SK-N-SH (cell line): ENCODE data around the gene FUT7. TPM values are rescaled to one million over a fixed set of nuclear protein-coding genes. Genes with fewer than 3 reads are reported as not detected.

Experiments
- CTCF ChIA-PET: fragments of 300-600, 350-600 bp; formaldehyde crosslinking; extraction: SDS; loops from one replicate; lab custom pipeline; 2021; lab: Yijun Ruan, JAX
- POLR2A ChIA-PET: fragments of 350-600 bp; sonication (Branson Sonifier 250); formaldehyde crosslinking; extraction: SDS; loops from one replicate; lab custom pipeline; 2020; ENCODE audit warnings: antibody characterized with exemption, inconsistent platforms; lab: Yijun Ruan, JAX
- DNase-seq: peaks from one replicate; pipeline ENCODE4 v3.0.0; 2012
- H2AFZ ChIP-seq: fragments of 200-600 bp; sonication (generic); 2 replicates; pipeline ENCODE4 v1.8.1; 2016; ENCODE audit warnings: antibody characterized with exemption, mild to moderate bottlenecking, low read depth
- H3F3A ChIP-seq: fragments of 200-600 bp; sonication (generic); replicated peaks from 2 replicates; pipeline ENCODE3; 2016; ENCODE audit warnings: antibody characterized with exemption, mild to moderate bottlenecking; ENCODE audit not compliant: insufficient read depth
- H3K27ac ChIP-seq, 2 experiments: fragments of 200-500 bp in 1 of 2; fragments of 200-600 bp in 1 of 2; sonication (Bioruptor generic) in 1 of 2; sonication (generic), shearing (Covaris generic) in 1 of 2; 2 replicates each; pipeline versions ENCODE4 v1.5.1 to v1.6.1; 2014 to 2016; ENCODE audit warnings: low read depth in 2 of 2, inconsistent platforms in 1 of 2, low read length in 1 of 2, mild to moderate bottlenecking in 1 of 2, mixed read lengths in 1 of 2
- H3K27me3 ChIP-seq: fragments of 200-600 bp; sonication (generic), shearing (Covaris generic); 2 replicates; pipeline ENCODE4 v1.6.1; 2016; ENCODE audit warnings: mixed run types; ENCODE audit not compliant: insufficient read depth
- H3K36me3 ChIP-seq, 2 experiments: fragments of 200-500 bp in 1 of 2; fragments of 200-600 bp in 1 of 2; sonication (Bioruptor generic) in 1 of 2; sonication (generic) in 1 of 2; replicated peaks in 1 of 2; 2 replicates each; pipeline versions ENCODE3 to v1.5.1; 2014 to 2016; ENCODE audit warnings: low read length in 1 of 2, mild to moderate bottlenecking in 1 of 2; ENCODE audit not compliant: insufficient read depth in 2 of 2, control insufficient read depth in 1 of 2
- H3K4me1 ChIP-seq, 2 experiments: fragments of 200-500 bp in 1 of 2; fragments of 200-600 bp in 1 of 2; sonication (Bioruptor generic) in 1 of 2; sonication (generic), shearing (Covaris generic) in 1 of 2; 2 replicates each; pipeline versions ENCODE4 v1.5.1 to v1.6.1; 2014 to 2016; ENCODE audit warnings: low read depth in 1 of 2, low read length in 1 of 2, mixed run types in 1 of 2; ENCODE audit not compliant: insufficient read depth in 2 of 2, control insufficient read depth in 1 of 2
- H3K4me2 ChIP-seq: fragments of 200-600 bp; sonication (generic), shearing (Covaris generic); 2 replicates; pipeline ENCODE4 v1.6.1; 2017; ENCODE audit warnings: mixed run types
- H3K4me3 ChIP-seq, 2 experiments: fragments of 200-500 bp in 1 of 2; fragments of 200-600 bp in 1 of 2; sonication (Bioruptor generic) in 1 of 2; sonication (generic), shearing (Covaris generic) in 1 of 2; 2 replicates each; pipeline versions ENCODE4 v1.5.1 to v1.8.1; 2014 to 2016; ENCODE audit warnings: low read depth in 2 of 2, inconsistent platforms in 1 of 2, low read length in 1 of 2, mild to moderate bottlenecking in 1 of 2, mixed read lengths in 1 of 2, moderate library complexity in 1 of 2
- H3K79me2 ChIP-seq: fragments of 200-600 bp; sonication (generic); 2 replicates; pipeline ENCODE4 v1.8.1; 2017; ENCODE audit warnings: mild to moderate bottlenecking; ENCODE audit not compliant: insufficient read depth
- H3K9ac ChIP-seq: fragments of 200-600 bp; sonication (generic); 2 replicates; pipeline ENCODE4 v1.6.1; 2017; ENCODE audit warnings: mixed run types
- H3K9me2 ChIP-seq: fragments of 200-600 bp; sonication (generic); 2 replicates; pipeline ENCODE4 v1.6.1; 2017; ENCODE audit warnings: mixed run types
- H3K9me3 ChIP-seq: fragments of 200-600 bp; sonication (generic); 2 replicates; pipeline ENCODE4 v1.6.1; 2017; ENCODE audit warnings: mixed run types, mild to moderate bottlenecking, moderate library complexity
- H4K20me1 ChIP-seq: fragments of 200-600 bp; sonication (generic); 2 replicates; pipeline ENCODE4 v1.6.1; 2017; ENCODE audit warnings: mild to moderate bottlenecking, mixed run types; ENCODE audit not compliant: insufficient read depth
- ELF1 ChIP-seq: IDR thresholded peaks from 2 replicates; pipeline ENCODE4 v1.4.0; 2012
- FOXJ3 ChIP-seq: sonication (generic); formaldehyde crosslinking; IDR thresholded peaks from 2 replicates; pipeline ENCODE4 v1.5.1; 2020; ENCODE audit warnings: mild to moderate bottlenecking, missing genetic modification reagents
- GABPA ChIP-seq: IDR thresholded peaks from 2 replicates; pipeline ENCODE4 v1.4.0; 2012; ENCODE audit warnings: low read depth, mild to moderate bottlenecking
- GATA2 ChIP-seq: sonication (generic); formaldehyde crosslinking; IDR thresholded peaks from 2 replicates; pipeline ENCODE4 v1.5.0; 2020; ENCODE audit warnings: mild to moderate bottlenecking, missing genetic modification reagents
- MAX ChIP-seq: IDR thresholded peaks from 2 replicates; pipeline ENCODE4 v1.4.0; 2012; ENCODE audit warnings: low read depth
- MXI1 ChIP-seq: IDR thresholded peaks from 2 replicates; pipeline ENCODE4 v1.6.1; 2012; ENCODE audit warnings: mild to moderate bottlenecking, low read depth, low read length, improper control_type of control experiment
- NRF1 ChIP-seq: IDR thresholded peaks from 2 replicates; pipeline ENCODE4 v1.6.1; 2012; ENCODE audit warnings: low read depth, mild to moderate bottlenecking, low read length
- POLR2AphosphoS5 ChIP-seq: IDR thresholded peaks from 2 replicates; pipeline ENCODE4 v1.6.1; 2012; ENCODE audit warnings: low read depth, low read length
- SMC3 ChIP-seq: IDR thresholded peaks from 2 replicates; pipeline ENCODE4 v1.6.1; 2012; ENCODE audit warnings: low read depth, low read length, improper control_type of control experiment
- USF2 ChIP-seq: fragments of 150-350 bp; IDR thresholded peaks from 2 replicates; pipeline ENCODE4 v1.6.1; 2017; ENCODE audit warnings: antibody characterized with exemption, low read length, low read depth, borderline replicate concordance
- YY1 ChIP-seq: IDR thresholded peaks from 2 replicates; pipeline ENCODE4 v1.4.0; 2012; ENCODE audit warnings: low read depth, mild to moderate bottlenecking
- WGBS: methylation state at CpG from one replicate; pipeline ENCODE4 v1.1.6; 2017; ENCODE audit warnings: low lambda C conversion rate; 5-methylcytosine and 5-hydroxymethylcytosine counted together
- polyA plus RNA-seq, 3 experiments: library from polyadenylated mRNA; depleted of rRNA; stranded (reverse); fragments of >200 nt; gene quantifications; 2 replicates each; pipeline ENCODE4 v1.2.3, GENCODE V29; 2012

The FUT7 gene
- polyA plus RNA-seq, 1 of the 3 experiments (the other 2 are of a cell fraction) = not detected

GRCh38 chr9:136991993-136992818 lies 39.7 kb downstream of the FUT7 start, which contains the start of gene PAXX:
Gene PAXX, plus strand, starts transcription at chr9:136992422. Its CDS starts 22 bp downstream, at chr9:136992444.
- TF ChIP-seq ELF1 = peak; percentile 49; the same call in 1 of the 2 replicates
- no peak for TF ChIP-seq USF2
- TF ChIP-seq GATA2 (CRISPR knock-in tag) = no peak
- peak; percentile 91 for TF ChIP-seq MXI1
- TF ChIP-seq NRF1 = peak; percentile 69
- peak; percentile 47; the same call in 1 of the 2 replicates for TF ChIP-seq GABPA
- peak; percentile 56; the same call in 1 of the 2 replicates for TF ChIP-seq YY1
- TF ChIP-seq MAX = peak; percentile 45
- 0 out of 2 replicates have a peak, but pooled peaks have one; percentile 39 for TF ChIP-seq POLR2AphosphoS5
- ChIA-PET POLR2A (interaction anchor here (0.6 to 1.8 kb wide), 3 partner anchors 22 to 48 kb away, joined by 3 to 7 read pairs (median 4); partner anchors contain the start of gene FBXW5), CTCF (interaction anchor here (0.6 to 6.8 kb wide), 10 partner anchors 10 to 74 kb away, joined by 3 to 68 read pairs (median 4); partner anchors contain the start of genes ABCA2, C8G, FBXW5 and FUT7)
- H3K36me3 ChIP-seq = peaks cover 0 to 7% of the 10 kb centered on the region in 2 experiments
- H3K27ac ChIP-seq = peak within 1 kb of the TSS in 1 of 2 experiments; percentile 56; a peak in 2 of 4 replicates
- peak within 1 kb of the TSS; percentile 89 for H2AFZ ChIP-seq
- no peaks in the 10 kb centered on the region for H3K9me3 ChIP-seq
- H3K27me3 ChIP-seq = no peaks in the 10 kb centered on the region
- H3F3A ChIP-seq = no peaks in the 10 kb centered on the region
- peak within 1 kb of the TSS; percentile 95 for H3K4me2 ChIP-seq
- DNase-seq = peak; percentile 100
- H3K4me3 ChIP-seq = peak within 1 kb of the TSS; percentile 80 to 85
- peak within 1 kb of the TSS; percentile 75 for H3K9ac ChIP-seq
- peaks cover 18% of the 10 kb centered on the region; the same call in 1 of the 2 replicates for H3K79me2 ChIP-seq
- H4K20me1 ChIP-seq = 0 out of 2 replicates have a peak, but pooled peaks cover 3% of the 10 kb centered on the region
- H3K9me2 ChIP-seq = no peaks in the 10 kb centered on the region
- 6% methylated on average over 25 of the region's 92 CpGs for WGBS
- peaks cover 9 to 24% of the 10 kb centered on the region in 2 experiments; a peak in 3 of 4 replicates for H3K4me1 ChIP-seq

- CTCF ChIA-PET = interaction anchor here (0.8 to 6.8 kb wide), 5 partner anchors 9 to 77 kb away, joined by 3 to 68 read pairs (median 3); partner anchors contain the start of genes ABCA2 and FUT7
- no peak overlapping the region for H3K4me2 ChIP-seq
- peaks cover 0 to 7% of the 10 kb centered on the region in 2 experiments for H3K36me3 ChIP-seq
- no peaks in the 10 kb centered on the region for H3K27me3 ChIP-seq
- DNase-seq = no peak
- no peaks in the 10 kb centered on the region for H3K9me2 ChIP-seq
- no peak overlapping the region for H3K27ac ChIP-seq
- WGBS = 86% methylated on average over 8 of the region's 10 CpGs
- H3K9me3 ChIP-seq = no peaks in the 10 kb centered on the region
- no peak overlapping the region for H2AFZ ChIP-seq
- POLR2A ChIA-PET = no interaction called here
- H4K20me1 ChIP-seq = 0 out of 2 replicates have a peak, but pooled peaks cover 3% of the 10 kb centered on the region
- TF ChIP-seq FOXJ3 (CRISPR knock-in tag) (no peak), SMC3 (no peak)
- H3F3A ChIP-seq = no peaks in the 10 kb centered on the region
- no peak overlapping the region for H3K9ac ChIP-seq
- no peak overlapping the region for H3K4me3 ChIP-seq
- peaks cover 0 to 11% of the 10 kb centered on the region in 2 experiments; a peak in 1 of 4 replicates for H3K4me1 ChIP-seq
- peaks cover 18% of the 10 kb centered on the region; the same call in 1 of the 2 replicates for H3K79me2 ChIP-seq
Measured at GRCh38 chr9:136990242-136990911, 41.5 kb downstream of the FUT7 start.
